Kidney tubule cell (primary cell): Measurements from ENCODE around the gene NIM1K.
"Not testable (repeated sequence)": the region's sequence is repeated elsewhere in the genome, so short reads cannot be mapped to it uniquely, and the experiment has no call there.

ENCODE experiments used
- DNase-seq: peaks from one replicate; pipeline ENCODE4 v3.0.0-alpha.2; 2018; ENCODE audit warnings: low spot score

The NIM1K gene

DNA sequence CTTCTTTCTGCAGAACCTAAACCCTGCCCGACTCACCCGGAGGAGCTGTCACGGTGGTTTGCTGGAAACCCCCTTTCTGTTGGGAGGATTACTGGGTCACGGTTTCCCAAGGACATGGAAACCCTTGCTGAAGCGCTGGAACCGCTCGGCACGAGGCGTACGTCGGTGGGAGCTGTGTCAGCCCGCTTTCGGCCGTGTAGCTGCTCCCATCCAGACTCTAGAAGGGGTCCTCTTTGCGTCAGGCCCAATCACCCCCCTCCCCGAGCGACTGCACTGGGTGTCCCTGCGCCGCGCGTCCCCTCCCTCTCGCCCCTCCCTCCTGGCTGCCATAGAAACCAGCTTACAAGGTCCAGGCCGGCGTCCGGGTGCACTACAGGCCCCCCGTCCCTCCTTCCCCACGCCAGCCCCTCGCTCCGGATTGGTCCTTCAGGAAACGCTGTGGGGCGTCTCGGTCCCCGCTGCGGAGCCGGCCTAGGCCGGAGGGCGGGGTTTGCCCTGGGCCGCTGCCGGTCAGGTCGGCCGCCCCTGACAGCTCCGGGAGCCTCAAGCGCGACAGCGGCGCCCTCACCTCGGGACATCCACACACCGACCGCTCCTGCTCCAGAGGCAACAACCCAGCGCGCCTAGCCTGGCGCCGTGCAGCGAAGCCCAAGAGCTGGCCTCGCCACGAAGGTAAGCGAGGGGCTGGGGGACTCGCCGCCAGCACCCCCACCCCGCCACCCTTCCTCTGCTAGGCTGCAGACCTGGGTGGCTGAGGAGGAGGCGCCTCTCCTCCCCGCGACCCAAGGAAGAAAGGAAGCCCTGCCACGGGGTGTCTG lies at the start of gene NIM1K:
Gene NIM1K (plus strand): TSS at position 486 of the 818 bp plus-strand sequence. CDS start 53,551 bp downstream, outside the sequence.
- peak; percentile 35 for DNase-seq

DNA sequence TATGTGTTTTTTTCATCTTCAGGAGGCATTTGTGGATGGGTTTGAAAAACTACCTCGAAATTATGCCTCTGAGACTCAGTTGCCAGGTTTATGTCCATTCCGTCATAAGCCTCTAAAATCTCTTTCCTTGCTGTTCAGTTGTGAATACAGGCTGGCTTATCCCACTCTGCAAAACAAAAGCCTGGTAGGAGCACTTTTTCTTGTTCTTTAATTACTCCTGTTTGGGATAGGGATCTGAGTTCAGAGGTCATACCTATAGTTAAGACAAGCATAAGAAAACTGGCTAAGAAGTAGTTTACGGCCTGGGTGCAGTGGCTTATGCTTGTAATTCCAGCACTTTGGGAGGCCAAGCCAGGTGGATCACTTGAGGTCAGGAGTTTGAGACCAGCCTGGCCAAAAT lies 47.0 kb upstream of the NIM1K start:
- no peak for DNase-seq

DNA sequence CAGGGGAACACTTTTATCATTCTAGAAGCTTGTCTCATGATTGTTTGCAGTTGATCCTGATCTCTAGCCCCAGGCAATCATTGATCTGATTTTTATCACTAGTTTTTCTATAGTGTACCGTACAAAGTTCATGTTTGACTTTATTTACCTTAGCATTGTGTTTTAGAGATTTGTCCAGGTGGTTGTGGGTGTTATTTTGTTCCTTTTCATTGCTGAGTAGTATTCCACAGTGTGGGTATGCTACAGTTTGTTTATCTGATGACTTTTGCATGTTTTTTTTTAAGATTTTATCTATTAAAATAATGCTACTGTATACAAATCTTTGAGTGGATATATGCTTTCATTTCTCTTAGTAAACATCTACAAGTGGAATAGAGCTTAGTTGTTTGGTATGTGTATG lies 45.1 kb upstream of the NIM1K start:
- DNase-seq, result no peak

DNA sequence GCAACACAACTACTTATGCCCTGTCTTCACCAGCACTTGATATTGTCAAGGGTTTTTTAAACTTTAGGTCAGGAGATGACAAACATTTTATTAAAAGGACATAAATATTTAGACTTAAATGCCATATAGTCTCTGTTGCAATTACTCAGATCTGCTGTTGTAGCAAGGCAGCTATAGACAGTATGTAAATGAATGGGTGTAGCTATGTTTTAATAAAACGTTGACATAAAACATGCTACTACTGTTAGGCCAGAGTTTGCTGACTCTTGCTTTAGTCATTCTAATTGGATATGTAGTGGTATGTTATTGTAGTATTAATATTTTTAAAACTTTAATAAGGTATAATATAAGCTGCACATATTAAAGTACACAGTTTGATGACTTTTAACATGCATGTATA lies 43.6 kb upstream of the NIM1K start:
- DNase-seq, result no peak

DNA sequence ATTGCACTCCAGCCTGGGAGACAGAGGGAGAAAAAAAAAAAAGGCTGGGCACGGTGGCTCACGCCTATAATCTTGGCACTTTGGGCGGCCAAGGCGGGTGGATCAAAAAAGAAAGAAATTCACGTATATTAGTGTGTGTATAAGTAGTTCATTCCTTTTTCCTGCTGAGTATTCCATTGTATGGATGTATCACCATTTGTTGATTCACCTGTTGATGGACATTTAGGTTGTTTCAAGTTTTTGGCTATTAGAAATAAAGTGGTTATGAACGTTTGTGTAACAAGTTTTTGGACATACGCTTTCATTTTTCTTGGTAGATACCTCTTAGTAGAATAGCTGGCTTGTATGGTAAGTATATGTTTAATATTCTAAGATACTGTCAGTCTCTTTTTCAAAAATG lies 42.8 kb upstream of the NIM1K start:
- no peak for DNase-seq

DNA sequence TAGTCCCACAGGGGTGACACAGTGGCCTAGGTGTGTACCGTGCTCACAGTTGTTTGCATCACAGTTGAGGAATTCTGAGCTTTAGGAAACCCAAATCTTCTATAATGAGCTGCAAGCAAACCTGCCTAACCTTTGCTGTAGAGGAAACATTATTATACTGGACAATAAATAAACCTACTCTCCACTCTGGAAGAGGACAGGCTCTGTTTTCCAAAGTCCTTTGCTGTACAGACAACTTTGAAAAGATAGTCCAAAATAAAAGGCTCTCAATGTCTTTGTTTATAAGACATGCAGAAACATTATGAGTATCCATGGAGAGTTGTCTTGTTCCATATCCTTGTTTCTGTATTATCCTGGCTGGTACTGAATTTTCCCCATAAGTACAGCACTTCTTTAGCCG lies 42.0 kb upstream of the NIM1K start:
- DNase-seq, result no peak

DNA sequence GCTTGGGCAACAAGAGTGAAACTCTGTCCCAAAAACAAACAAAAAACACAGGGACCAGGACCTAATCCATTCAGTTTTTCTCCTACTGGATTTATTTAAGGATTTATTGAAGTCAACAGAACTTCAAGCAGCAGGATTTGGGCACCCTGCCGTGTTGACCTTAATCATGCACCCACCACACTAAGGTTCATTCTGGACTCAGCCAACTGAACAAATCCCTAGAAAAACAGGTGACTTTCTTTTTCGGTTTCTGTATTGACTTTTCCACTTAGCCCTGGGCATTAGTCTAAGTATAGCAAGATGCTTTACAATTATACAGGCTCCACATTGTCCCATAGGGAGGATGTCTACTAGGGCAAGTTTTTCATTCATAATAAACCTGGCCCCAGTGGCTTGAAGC lies 41.3 kb upstream of the NIM1K start:
- no peak for DNase-seq

DNA sequence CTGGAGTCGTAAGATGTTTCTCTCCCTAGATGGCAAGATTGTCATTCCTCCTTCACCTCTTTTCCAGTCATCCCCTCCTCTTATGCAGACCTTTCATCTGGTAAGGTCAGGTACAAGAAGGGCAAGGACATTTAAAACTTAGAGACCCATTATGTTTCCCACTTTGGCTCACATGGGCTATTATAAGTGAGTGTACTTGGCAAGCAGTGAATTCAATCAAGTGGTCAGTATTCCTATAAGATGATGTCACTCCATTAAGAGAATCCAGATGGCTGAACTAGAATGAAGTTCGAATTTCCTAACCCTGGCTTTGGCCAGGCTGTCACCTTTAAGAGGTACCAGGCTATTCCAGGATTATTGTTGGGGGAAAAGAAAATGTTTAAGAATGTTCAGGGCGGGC lies 39.1 kb upstream of the NIM1K start:
- DNase-seq, result no peak

DNA sequence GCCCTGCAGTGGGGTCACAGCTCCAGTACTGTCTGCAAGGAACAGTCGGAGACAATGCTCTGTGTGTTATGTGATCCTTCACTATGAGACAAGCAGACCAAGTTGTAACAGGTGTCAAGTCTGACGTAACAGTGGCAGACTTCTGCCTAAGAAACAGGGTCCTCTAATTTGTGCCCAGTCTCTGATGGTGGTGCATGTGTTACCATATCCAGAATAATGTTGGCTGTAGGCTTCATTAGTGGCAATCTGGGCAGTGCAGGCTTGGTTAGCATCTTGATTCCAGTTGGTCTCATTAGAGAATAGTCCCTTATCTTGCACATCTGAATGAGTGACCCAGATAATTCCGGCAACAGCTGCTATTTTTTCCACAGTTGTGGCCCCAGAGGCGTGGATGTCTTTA lies 37.6 kb upstream of the NIM1K start:
- DNase-seq, result no peak

DNA sequence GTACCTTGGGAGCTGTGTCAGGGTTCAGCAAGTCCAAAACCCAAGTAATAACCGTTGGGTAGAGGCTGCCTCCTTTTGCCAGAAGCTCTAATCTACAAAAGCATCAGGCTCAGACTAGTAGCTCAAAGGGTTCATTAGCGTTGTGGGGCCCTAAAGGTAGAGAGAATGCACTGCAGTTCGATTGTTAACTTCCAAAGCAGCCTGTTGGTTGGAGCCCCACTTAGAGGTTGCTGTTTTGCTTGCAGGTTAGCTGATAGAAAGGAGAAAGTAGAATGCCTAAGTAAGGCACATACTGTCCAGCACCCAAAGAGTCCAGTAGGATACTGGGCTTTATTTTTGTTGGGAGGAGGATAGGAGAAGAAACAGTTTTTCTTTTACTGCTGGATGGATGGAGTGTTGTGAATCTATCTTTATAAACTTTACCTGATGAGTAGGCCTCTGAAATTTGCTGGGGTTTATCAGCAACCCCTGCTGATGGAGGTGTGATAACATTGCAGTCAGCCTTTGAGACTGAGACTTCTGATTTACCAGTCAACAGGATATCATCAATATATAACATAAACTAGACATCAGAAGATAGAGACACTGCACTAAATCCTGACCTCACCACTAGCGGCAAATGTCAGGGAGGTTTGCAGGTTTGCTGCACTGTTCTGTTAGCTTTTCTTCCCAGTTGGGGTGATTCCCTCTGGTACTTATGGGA lies 36.5 kb upstream of the NIM1K start:
- no peak for DNase-seq

DNA sequence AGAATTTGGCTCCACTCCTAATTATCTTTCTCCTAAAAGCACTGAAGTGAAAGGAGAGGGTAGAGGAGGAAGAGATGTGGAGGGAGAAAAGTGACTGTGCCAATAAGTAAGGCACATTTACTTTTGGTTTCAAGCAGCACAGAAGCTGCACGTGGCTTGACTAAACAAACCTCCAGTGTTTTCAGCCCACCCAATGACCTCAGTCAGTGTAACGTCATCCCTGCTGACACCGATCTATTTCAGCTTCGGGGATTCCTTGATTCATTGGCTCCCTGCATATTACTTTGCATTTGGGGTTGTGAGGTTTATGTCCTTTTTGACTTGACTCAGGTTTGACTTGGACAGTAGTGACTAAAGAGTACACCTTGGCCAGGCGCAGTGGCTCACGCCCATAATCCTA lies 35.6 kb upstream of the NIM1K start:
- no peak for DNase-seq

DNA sequence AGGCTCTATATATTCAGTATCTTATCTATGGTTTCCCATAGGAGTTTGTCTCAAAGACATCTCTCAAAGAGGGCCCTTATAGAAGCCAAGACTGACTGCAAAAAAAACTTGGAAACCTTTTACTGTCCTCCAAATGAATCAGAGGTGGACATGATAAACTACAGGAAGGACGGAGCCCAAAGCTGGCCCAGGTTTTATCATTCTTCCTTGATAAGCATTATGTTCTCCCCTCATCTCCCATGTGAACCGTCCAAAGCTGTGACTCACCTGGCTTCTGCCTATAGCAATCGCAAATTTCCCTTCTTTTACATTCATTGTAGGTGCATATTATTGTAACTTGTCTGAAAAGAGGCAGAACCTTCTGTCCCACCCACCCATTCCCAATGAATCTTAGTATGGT lies 35.0 kb upstream of the NIM1K start:
- no peak for DNase-seq

DNA sequence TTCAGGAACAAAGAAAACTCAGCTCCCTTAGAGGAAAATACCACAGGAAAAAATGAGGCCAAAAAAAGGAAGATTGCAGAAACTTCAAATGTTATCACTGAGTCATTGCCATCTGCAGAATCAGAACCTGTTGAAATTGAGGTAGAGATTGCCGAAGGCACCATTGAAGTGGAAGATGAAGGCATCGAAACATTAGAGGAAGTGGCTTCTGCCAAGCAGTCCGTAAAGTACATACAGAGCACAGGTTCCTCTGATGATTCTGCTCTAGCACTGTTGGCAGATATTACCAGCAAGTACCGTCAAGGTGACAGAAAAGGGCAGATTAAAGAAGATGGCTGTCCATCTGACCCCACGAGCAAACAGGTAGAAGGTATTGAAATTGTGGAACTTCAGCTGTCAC lies 30.8 kb upstream of the NIM1K start:
- DNase-seq, result no peak

DNA sequence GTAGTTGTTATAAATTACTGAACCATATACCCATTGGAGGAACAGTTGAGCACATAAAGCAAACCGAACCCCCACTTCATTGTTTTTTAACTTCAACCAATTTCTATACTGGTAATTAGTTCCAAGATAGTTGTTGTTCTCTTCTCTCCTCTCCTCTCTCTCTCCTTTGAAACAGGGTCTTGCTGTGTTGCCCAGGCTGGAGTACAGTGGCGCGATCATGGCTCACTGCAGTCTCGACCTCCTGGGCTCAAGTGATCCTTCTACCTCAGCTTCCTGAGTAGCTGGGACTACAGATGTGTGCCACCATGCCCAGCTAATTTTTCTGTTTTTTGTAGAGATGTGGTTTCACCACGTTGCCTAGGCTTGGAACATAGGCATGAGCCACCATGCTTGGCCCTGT lies 27.2 kb upstream of the NIM1K start:
- DNase-seq, result not testable (repeated sequence)

DNA sequence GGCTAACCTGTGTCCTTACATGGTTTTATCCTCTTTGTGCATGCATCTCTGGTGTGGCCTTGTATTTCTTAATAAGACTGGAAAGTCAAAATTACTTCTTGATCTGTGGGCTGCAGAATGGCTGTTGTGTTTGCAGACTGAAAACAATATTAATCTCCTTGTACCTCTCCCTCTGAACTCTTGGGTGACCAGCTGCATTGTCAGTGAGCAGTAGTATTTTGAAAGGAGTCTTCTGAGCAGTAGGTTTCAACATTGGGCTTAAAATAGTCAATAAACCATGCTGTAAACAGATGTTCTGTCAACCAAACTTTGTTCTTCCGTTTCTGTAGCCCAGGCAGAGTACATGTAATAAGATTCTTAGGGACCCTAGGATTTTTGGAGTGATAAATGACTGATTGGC lies 26.7 kb upstream of the NIM1K start:
- no peak for DNase-seq

DNA sequence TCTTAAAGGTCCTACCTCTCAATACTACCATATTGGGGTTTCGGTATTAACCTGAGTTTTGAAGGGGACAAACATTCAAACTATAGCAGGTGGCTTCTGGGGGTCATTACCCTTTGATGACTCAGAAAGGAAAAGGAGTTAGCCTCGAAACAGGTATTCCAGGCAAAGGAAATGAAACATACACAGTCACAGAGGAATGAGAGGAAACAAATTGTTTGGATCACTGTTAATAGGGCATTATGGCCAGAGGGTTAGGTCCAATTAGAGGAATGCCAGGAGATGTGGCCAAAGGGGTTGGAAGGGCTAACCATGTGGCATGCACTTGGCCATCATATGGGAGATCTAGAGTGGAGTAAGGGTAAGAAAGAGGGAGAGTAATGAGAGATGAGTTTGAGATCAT lies 23.9 kb upstream of the NIM1K start:
- peak; percentile 33 for DNase-seq

DNA sequence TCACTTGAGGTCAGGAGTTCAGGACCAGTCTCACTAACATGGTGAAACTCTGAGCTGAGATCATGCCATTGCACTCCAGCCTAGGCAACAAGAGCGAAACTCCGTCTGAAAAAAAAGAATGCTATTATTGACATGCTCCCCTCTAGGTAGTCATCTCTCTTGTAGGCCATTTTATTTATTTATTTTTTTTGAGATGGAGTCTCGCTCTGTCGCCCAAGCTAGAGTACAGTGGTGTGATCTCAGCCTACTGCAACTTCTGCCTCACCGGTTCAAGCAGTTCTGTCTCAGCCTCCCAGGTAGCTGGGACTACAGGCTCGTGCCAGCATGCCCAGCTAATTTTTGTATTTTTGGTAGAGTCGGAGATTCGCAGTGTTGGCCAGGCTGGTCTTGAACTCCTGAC lies 20.6 kb upstream of the NIM1K start:
- peak; percentile 83 for DNase-seq

DNA sequence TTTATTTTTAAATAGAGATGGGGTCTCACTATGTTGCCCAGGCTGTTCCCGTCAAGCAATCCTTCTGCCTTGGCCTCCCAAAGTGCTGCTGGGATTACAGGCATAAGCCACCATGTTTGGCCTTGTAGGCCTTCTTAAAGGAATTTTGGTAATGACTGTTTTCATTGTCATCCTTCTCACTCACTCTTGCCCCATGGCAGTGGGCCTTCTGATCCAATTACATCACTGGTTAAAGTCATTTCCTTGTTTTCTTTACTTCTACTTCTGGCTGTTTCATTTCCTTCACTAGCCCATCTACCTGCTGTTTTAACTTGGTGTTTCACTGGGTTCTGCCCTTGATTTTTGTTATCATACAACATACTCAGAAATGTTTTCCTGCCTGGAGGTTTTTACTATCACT lies 20.1 kb upstream of the NIM1K start:
- peak; percentile 80 for DNase-seq

DNA sequence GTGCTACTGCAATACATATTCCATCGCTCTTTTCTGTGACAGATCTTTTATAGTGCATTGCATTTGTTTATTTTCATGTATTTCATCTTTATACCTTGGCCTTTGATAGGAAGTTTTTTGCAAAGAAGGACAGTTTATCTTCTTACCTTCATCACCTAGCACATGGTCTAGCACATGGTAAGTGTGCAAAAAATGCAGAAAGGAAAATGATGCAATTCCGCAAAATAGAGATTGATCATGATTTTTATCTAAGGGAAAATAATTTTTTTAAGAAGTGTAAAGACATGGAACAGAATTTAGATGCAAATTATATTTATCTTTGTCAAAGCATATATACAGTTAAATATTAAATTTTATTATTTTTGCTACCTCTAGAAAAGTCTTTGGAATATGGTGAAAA lies 19.2 kb upstream of the NIM1K start:
- DNase-seq, result no peak

DNA sequence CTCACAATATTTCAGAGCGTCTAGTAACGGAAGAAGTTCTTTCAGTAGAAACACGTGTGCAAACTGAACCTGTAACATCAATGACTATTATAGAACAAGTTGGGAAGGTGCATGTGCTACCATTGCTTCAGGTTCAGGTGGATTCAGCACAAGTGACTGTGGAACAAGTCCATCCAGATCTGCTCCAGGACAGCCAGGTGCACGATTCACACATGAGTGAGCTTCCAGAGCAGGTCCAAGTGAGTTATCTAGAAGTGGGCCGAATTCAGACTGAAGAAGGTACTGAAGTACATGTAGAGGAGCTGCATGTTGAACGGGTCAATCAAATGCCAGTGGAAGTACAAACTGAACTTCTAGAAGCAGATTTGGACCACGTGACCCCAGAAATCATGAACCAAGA lies 17.4 kb upstream of the NIM1K start:
- DNase-seq, result no peak

DNA sequence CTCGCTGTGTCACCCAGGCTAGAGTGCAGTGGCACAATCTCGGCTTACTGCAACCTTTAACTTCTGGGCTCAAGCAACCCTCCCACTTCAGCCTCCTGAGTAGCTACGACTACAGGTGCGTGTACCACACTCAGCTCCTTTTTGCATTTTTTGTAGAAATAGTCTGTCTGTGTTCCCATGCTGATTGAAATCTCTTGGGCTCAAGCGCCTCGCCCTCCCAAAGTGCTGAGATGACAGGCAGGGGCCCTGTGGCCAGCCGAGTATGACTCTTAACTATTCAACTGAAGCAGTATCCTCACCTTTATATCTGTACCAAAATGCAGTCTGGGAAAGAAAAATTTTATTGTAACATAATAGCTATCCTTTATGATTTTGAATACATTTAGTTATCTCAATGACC lies 12.2 kb upstream of the NIM1K start:
- DNase-seq, result no peak

DNA sequence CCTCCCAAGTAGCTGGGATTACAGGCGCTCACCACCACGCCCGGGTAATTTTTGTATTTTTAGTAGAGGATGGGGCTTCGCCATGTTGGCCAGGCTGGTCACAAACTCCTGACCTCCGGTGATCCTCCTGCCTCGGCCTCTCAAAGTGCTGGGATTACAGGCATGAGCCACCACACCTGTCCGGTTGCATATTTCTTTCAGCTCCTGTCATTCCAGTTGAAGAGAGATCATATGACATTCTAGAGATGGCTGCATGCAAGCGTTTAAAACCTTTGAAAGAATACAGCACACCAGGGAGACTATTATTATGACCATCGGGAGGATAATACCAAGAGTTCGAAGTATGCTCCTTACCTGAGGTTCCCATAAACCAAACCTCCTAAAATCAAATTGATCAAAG lies 9.6 kb upstream of the NIM1K start:
- DNase-seq, result no peak

DNA sequence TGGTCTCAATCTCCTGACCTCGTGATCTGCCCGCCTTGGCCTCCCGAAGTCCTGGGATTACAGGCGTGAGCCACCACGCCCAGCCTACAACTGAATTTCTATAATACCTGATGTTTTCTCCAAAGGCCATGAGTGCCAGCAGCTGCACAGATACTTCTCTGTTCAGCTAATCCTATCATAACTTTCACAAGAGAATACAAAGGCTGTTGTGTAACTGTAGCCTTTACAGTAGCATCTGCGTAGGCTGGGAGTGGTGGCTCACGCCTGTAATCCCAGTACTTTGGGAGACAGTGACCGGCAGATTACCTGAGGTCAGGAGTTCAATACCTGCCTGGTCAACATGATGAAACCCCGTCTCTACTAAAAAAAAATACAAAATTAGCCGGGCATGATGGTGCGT lies 8.9 kb upstream of the NIM1K start:
- not testable (repeated sequence) for DNase-seq
